Activated CD4-positive, alpha-beta memory T cell treated with anti-CD3 and anti-CD28 coated beads, Interleukin-2, amount 10 ng/mL, durations not matched to agents 7 days and 5 days (primary cell): ENCODE data around the gene CEP41. TPM values are rescaled to one million over a fixed set of nuclear protein-coding genes. Genes with fewer than 3 reads are reported as not detected.

Source experiments
- CTCF ChIA-PET: fragments of 350-600 bp; sonication (Branson Sonifier 250); formaldehyde crosslinking; loops from one replicate; lab custom pipeline; 2021; ENCODE audit warnings: antibody characterized with exemption, inconsistent platforms; lab: Charles Lee
- POLR2A ChIA-PET: fragments of 350-600 bp; sonication (Branson Sonifier 250); formaldehyde crosslinking; loops from one replicate; lab custom pipeline; 2021; ENCODE audit warnings: antibody characterized with exemption; lab: Charles Lee
- DNase-seq: peaks from one replicate; pipeline ENCODE4 v3.0.0-alpha.2; 2020
- H3K27ac Mint-ChIP-seq: one replicate; pipeline ENCODE4 v1.8.0; 2021; ENCODE audit warnings: mild to moderate bottlenecking, mixed read lengths
- H3K27me3 Mint-ChIP-seq: one replicate; pipeline ENCODE4 v1.8.0; 2021; ENCODE audit warnings: mixed read lengths
- H3K36me3 Mint-ChIP-seq: one replicate; pipeline ENCODE4 v1.8.0; 2021; ENCODE audit warnings: low read depth, mixed read lengths
- H3K4me1 Mint-ChIP-seq: one replicate; pipeline ENCODE4 v1.8.0; 2021; ENCODE audit warnings: mixed read lengths
- H3K4me3 Mint-ChIP-seq: one replicate; pipeline ENCODE4 v1.8.0; 2021; ENCODE audit warnings: mild to moderate bottlenecking, mixed read lengths
- H3K9me3 Mint-ChIP-seq: one replicate; pipeline ENCODE4 v1.8.0; 2021; ENCODE audit warnings: mixed read lengths
- total RNA-seq, 2 experiments: library from RNA; stranded (reverse); gene quantifications; one replicate each; pipeline ENCODE4 v1.2.3, GENCODE V29; 2021

CEP41 gene
- total RNA-seq, 2 experiments from 2014 or later = 13.2 to 15.7 TPM

GRCh38 chr7:130446259-130446658 lies 5.4 kb upstream of the CEP41 start:
- H3K9me3 Mint-ChIP-seq = peaks cover 7% of the 10 kb centered on the region
- no peak for DNase-seq
- no peaks in the 10 kb centered on the region for H3K27me3 Mint-ChIP-seq
- ChIA-PET POLR2A (no interaction called here), CTCF (no interaction called here)
- no peak overlapping the region for H3K27ac Mint-ChIP-seq
- no peak overlapping the region for H3K4me3 Mint-ChIP-seq
- no peaks in the 10 kb centered on the region for H3K36me3 Mint-ChIP-seq
- peaks cover 23% of the 10 kb centered on the region for H3K4me1 Mint-ChIP-seq

DNA sequence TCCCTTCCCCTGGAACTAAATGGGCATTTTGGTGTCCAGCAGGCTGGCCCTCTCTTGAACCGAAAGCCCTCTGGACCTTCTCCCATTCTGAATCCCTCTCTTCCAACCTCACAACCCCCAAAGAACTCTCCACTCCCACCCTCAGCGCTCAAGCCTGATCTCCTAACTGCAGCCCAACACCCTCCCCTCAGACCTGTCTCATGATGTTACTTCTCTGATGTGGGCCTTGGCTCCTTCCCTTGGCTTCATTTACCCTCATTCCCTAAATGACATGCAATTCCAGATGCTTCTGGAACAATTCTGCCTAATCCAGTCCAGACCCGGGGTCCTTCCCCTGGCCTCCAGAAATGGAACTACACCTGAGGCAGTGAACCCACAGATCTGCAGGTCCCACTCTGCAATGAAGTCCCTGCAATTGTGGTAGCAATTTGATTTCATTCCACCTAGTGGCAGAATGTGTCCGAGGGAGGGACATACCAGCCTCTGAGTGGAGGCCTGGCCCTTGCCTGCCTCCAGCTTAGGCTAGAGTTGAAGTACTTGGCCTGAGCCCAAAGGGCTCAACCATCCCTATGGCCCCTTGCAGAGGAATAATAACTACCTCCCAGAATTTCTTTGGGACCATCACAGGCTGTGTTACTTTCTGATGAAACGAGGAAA lies 4.1 kb upstream of the CEP41 start:
- Mint-ChIP-seq H3K9me3 (peaks cover 7% of the 10 kb centered on the region), H3K27me3 (no peaks in the 10 kb centered on the region), H3K4me3 (no peak overlapping the region), H3K4me1 (peaks cover 33% of the 10 kb centered on the region), H3K36me3 (peaks cover 2% of the 10 kb centered on the region), H3K27ac (no peak overlapping the region)
- ChIA-PET CTCF (interaction anchor here (1.0 kb wide), 1 partner anchor 21 kb away, joined by 3 read pairs; no protein-coding TSS in a partner anchor), POLR2A (no interaction called here)
- no peak for DNase-seq

GRCh38 chr7:130444234-130444633 lies 3.4 kb upstream of the CEP41 start:
- peaks cover 38% of the 10 kb centered on the region for H3K4me1 Mint-ChIP-seq
- no peaks in the 10 kb centered on the region for H3K27me3 Mint-ChIP-seq
- peaks cover 7% of the 10 kb centered on the region for H3K9me3 Mint-ChIP-seq
- POLR2A ChIA-PET = no interaction called here
- CTCF ChIA-PET = no interaction called here
- DNase-seq = no peak
- H3K27ac Mint-ChIP-seq = no peak overlapping the region
- H3K4me3 Mint-ChIP-seq = no peak overlapping the region
- H3K36me3 Mint-ChIP-seq = peaks cover 2% of the 10 kb centered on the region

DNA sequence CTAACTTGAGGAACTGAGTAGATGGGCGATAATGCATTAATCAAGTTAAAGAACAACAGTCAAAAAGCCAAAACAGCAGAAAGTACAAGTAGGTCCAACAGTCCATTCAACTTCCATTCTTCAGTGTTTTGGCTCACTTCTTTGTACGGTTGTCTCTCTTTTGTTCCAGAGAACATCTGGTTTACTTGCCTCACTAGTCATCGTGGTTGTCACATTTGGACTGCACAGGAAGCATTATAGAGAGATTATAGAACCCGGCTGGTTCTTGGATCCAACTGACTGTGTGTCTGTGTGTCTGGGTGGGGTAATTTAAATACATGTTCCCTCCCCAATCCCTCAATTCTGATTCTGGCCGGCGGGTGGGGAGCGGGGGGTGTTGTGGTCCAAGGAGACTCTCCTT lies 1.8 kb upstream of the CEP41 start:
- ChIA-PET CTCF (no interaction called here), POLR2A (no interaction called here)
- peaks cover 2% of the 10 kb centered on the region for H3K36me3 Mint-ChIP-seq
- no peak overlapping the region for H3K4me3 Mint-ChIP-seq
- no peaks in the 10 kb centered on the region for H3K9me3 Mint-ChIP-seq
- H3K27ac Mint-ChIP-seq = no peak overlapping the region
- H3K27me3 Mint-ChIP-seq = no peaks in the 10 kb centered on the region
- DNase-seq = no peak
- peaks cover 43% of the 10 kb centered on the region for H3K4me1 Mint-ChIP-seq

- Mint-ChIP-seq H3K27me3 (no peaks in the 10 kb centered on the region), H3K36me3 (peaks cover 2% of the 10 kb centered on the region), H3K4me3 (peak overlapping the region; percentile 98), H3K27ac (peak overlapping the region; percentile 87), H3K9me3 (no peaks in the 10 kb centered on the region), H3K4me1 (peaks cover 41% of the 10 kb centered on the region)
- ChIA-PET POLR2A (interaction anchor here (0.8 to 1.5 kb wide), 4 partner anchors 28 to 236 kb away, joined by 3 to 10 read pairs (median 3); partner anchors contain the start of genes MEST and TMEM209), CTCF (interaction anchor here (1.0 to 1.6 kb wide), 3 partner anchors 47 to 236 kb away, joined by 3 to 5 read pairs (median 4); partner anchors contain the start of gene TMEM209)
- no peak for DNase-seq
Measured at GRCh38 chr7:130441408-130441869, 623 bp upstream of the CEP41 start.

DNA sequence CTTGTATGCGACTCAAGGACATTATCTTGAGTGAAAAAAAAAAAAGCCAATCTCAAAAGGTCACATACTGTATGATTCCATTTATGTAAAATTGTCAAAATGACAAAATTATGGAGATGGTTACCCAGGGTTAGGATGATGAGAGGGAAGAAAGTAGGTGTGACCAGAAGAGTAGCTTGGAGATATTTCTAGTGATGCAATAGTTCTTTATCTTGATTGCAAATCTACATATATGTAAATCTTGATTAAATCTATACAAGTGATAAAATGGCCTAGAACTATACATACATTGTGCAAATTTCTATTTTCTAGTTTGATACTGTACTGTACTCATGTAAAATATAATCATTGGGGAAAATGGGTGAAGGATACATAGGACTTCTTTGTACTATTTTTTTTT lies 4.6 kb downstream of the CEP41 start:
- Mint-ChIP-seq H3K36me3 (peaks cover 2% of the 10 kb centered on the region), H3K4me3 (no peak overlapping the region), H3K27ac (no peak overlapping the region), H3K9me3 (no peaks in the 10 kb centered on the region), H3K4me1 (peaks cover 23% of the 10 kb centered on the region), H3K27me3 (no peaks in the 10 kb centered on the region)
- no peak for DNase-seq
- ChIA-PET POLR2A (no interaction called here), CTCF (no interaction called here)

GRCh38 chr7:130435311-130435854 lies 5.4 kb downstream of the CEP41 start:
- Mint-ChIP-seq H3K4me1 (peaks cover 17% of the 10 kb centered on the region), H3K36me3 (no peaks in the 10 kb centered on the region), H3K27ac (no peak overlapping the region), H3K9me3 (no peaks in the 10 kb centered on the region), H3K27me3 (no peaks in the 10 kb centered on the region), H3K4me3 (no peak overlapping the region)
- ChIA-PET POLR2A (no interaction called here), CTCF (no interaction called here)
- no peak for DNase-seq

DNA sequence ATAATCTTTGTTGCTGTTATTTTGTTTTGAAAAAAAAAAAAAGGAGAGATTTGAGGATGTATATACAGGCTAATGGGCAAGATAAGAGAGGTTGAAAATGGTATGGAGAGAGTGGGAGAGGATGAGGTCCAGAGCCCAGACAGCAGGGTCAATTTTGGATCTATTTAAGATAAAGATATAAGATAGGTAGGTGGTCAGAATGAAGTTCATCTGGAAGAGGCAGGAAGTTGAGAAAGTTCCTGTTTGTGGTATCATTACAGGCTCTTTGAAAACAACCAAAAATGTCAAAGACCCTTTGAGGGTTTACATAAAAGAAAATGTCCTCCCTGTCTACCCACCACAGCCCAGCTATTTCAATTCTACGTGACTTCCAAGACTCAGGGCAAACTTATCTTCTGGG lies 7.5 kb downstream of the CEP41 start:
- DNase-seq = no peak
- ChIA-PET POLR2A (no interaction called here), CTCF (no interaction called here)
- H3K9me3 Mint-ChIP-seq = no peaks in the 10 kb centered on the region
- no peaks in the 10 kb centered on the region for H3K27me3 Mint-ChIP-seq
- peaks cover 6% of the 10 kb centered on the region for H3K4me1 Mint-ChIP-seq
- H3K36me3 Mint-ChIP-seq = peaks cover 3% of the 10 kb centered on the region
- H3K27ac Mint-ChIP-seq = no peak overlapping the region
- H3K4me3 Mint-ChIP-seq = no peak overlapping the region

GRCh38 chr7:130432886-130433285 lies 7.9 kb downstream of the CEP41 start:
- Mint-ChIP-seq H3K36me3 (peaks cover 3% of the 10 kb centered on the region), H3K27ac (no peak overlapping the region), H3K4me3 (no peak overlapping the region), H3K27me3 (no peaks in the 10 kb centered on the region), H3K9me3 (no peaks in the 10 kb centered on the region), H3K4me1 (peaks cover 4% of the 10 kb centered on the region)
- ChIA-PET POLR2A (no interaction called here), CTCF (interaction anchor here (0.6 kb wide), 1 partner anchor 1033 kb away, joined by 3 read pairs; no protein-coding TSS in a partner anchor)
- no peak for DNase-seq

- no peak for DNase-seq
- Mint-ChIP-seq H3K4me1 (peaks cover 2% of the 10 kb centered on the region), H3K4me3 (no peak overlapping the region), H3K36me3 (peaks cover 3% of the 10 kb centered on the region), H3K27me3 (no peaks in the 10 kb centered on the region), H3K9me3 (no peaks in the 10 kb centered on the region), H3K27ac (no peak overlapping the region)
- ChIA-PET CTCF (interaction anchor here (0.6 kb wide), 1 partner anchor 21 kb away, joined by 3 read pairs; no protein-coding TSS in a partner anchor), POLR2A (no interaction called here)
Measured at GRCh38 chr7:130430841-130431666, 9.8 kb downstream of the CEP41 start.

DNA sequence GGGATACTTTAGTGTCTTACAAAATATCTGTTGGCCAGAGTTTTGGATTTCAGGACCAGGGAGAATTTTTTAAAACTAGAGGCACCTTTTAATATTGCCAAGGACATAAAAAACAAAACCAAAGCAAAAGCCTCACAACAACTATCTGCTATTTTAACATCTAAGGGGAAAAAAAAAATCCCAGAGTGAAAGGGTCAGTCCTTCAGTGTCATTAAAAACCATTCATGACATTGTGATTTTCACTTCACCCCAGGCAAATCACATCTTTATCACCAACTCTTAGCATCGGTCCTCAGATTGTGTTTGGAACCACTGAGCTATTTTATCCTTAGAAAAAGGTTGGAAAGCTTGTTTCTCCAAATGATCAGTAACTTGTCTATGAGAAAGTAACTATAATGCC lies 10.7 kb downstream of the CEP41 start:
- no peaks in the 10 kb centered on the region for H3K4me1 Mint-ChIP-seq
- no peaks in the 10 kb centered on the region for H3K27me3 Mint-ChIP-seq
- ChIA-PET POLR2A (no interaction called here), CTCF (interaction anchor here (0.6 kb wide), 1 partner anchor 22 kb away, joined by 3 read pairs; no protein-coding TSS in a partner anchor)
- H3K27ac Mint-ChIP-seq = no peak overlapping the region
- no peak overlapping the region for H3K4me3 Mint-ChIP-seq
- peaks cover 3% of the 10 kb centered on the region for H3K36me3 Mint-ChIP-seq
- DNase-seq = no peak
- no peaks in the 10 kb centered on the region for H3K9me3 Mint-ChIP-seq

DNA sequence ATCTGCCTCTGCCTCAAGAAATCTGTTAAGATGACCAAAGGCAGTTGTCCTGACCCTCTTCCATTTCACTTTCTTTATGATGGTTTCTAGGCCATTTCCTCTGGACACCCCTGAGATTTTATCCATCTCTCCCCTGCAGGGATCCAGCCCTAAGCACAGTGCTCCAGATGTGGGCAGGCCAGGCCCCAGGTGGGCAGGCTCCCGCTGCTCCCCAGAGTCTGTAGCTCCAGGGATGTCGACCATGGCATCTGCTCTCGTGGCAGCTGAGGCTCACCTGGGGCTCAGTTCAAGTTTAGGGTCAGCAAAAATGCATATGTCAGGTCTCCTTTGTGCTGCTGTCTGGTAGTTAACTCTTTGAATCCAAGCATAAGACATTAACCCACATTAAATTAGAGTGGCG lies 11.8 kb downstream of the CEP41 start:
- no peak for DNase-seq
- ChIA-PET CTCF (no interaction called here), POLR2A (no interaction called here)
- Mint-ChIP-seq H3K4me3 (no peak overlapping the region), H3K36me3 (peaks cover 7% of the 10 kb centered on the region), H3K27ac (no peak overlapping the region), H3K4me1 (no peaks in the 10 kb centered on the region), H3K27me3 (no peaks in the 10 kb centered on the region), H3K9me3 (no peaks in the 10 kb centered on the region)

DNA sequence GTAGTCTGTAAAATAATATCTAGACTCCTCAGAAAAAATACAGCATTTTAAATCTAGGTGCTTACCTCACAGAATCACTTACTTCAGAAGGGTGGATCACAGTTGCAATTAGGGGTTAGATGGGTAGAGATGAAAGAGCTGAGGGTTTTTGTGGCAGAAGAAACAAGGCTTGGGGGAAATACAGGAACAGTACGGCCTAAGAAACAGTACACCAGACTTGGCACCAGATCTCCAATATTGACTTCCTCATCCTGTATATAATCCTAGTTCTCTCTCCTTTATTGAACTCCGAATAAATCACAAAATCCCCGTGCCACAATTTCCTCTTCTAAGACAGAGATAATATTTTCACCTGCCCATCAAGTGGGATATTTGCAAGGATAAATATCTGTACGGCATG lies 14.3 kb downstream of the CEP41 start:
- no peaks in the 10 kb centered on the region for H3K27me3 Mint-ChIP-seq
- no peaks in the 10 kb centered on the region for H3K9me3 Mint-ChIP-seq
- ChIA-PET CTCF (no interaction called here), POLR2A (no interaction called here)
- no peak overlapping the region for H3K27ac Mint-ChIP-seq
- no peak overlapping the region for H3K4me3 Mint-ChIP-seq
- DNase-seq = no peak
- peaks cover 7% of the 10 kb centered on the region for H3K36me3 Mint-ChIP-seq
- H3K4me1 Mint-ChIP-seq = peaks cover 4% of the 10 kb centered on the region
